Effector memory CD4-positive, alpha-beta T cell (primary cell): Measurements from ENCODE around the gene EVI5L.
"Not testable (repeated sequence)": the region's sequence is repeated elsewhere in the genome, so short reads cannot be mapped to it uniquely, and the experiment has no call there.

ENCODE experiments used
- DNase-seq, 3 donors: peaks; one replicate each; pipeline ENCODE4 v3.0.0-alpha.2; 2020
- H3K27ac ChIP-seq: 2 replicates; pipeline ENCODE4 v1.7.0; 2013; ENCODE audit warnings: mild to moderate bottlenecking, low read length, moderate library complexity; ENCODE audit not compliant: insufficient read depth, poor library complexity, severe bottlenecking
- H3K27me3 ChIP-seq: replicated peaks from 2 replicates; pipeline ENCODE4 v1.7.0; 2013; ENCODE audit warnings: mild to moderate bottlenecking, low read length; ENCODE audit not compliant: insufficient read depth, control insufficient read depth, poor library complexity, severe bottlenecking
- H3K36me3 ChIP-seq: 2 replicates; pipeline ENCODE4 v1.7.0; 2013; ENCODE audit warnings: mild to moderate bottlenecking, low read length, moderate library complexity; ENCODE audit not compliant: control insufficient read depth, insufficient read depth
- H3K4me1 ChIP-seq: 2 replicates; pipeline ENCODE4 v1.7.0; 2013; ENCODE audit warnings: low read length, mild to moderate bottlenecking; ENCODE audit not compliant: control insufficient read depth, insufficient read depth, poor library complexity, severe bottlenecking
- H3K4me3 ChIP-seq: 2 replicates; pipeline ENCODE4 v1.7.0; 2013; ENCODE audit warnings: low read length, low read depth, mild to moderate bottlenecking; ENCODE audit not compliant: insufficient read depth, poor library complexity, severe bottlenecking
- H3K9me3 ChIP-seq: 2 replicates; pipeline ENCODE4 v1.7.0; 2013; ENCODE audit warnings: mild to moderate bottlenecking, low read length, moderate library complexity; ENCODE audit not compliant: control insufficient read depth

EVI5L gene

GRCh38 chr19:7881910-7882309 is 51.9 kb downstream of the EVI5L start:
- Histone ChIP-seq H3K4me3 (no peak overlapping the region), H3K36me3 (no peaks in the 10 kb centered on the region), H3K9me3 (no peaks in the 10 kb centered on the region), H3K27me3 (no peaks in the 10 kb centered on the region), H3K27ac (no peak overlapping the region), H3K4me1 (no peaks in the 10 kb centered on the region)
- no peak for DNase-seq

GRCh38 chr19:7883105-7883504 is 53.1 kb downstream of the EVI5L start:
- DNase-seq = no peak
- Histone ChIP-seq H3K4me1 (peaks cover under 1% of the 10 kb centered on the region), H3K4me3 (no peak overlapping the region), H3K27me3 (peaks cover 2% of the 10 kb centered on the region), H3K9me3 (no peaks in the 10 kb centered on the region), H3K27ac (no peak overlapping the region), H3K36me3 (no peaks in the 10 kb centered on the region)

- Histone ChIP-seq H3K27ac (no peak overlapping the region), H3K36me3 (no peaks in the 10 kb centered on the region), H3K4me3 (no peak overlapping the region), H3K9me3 (no peaks in the 10 kb centered on the region), H3K27me3 (peaks cover 8% of the 10 kb centered on the region), H3K4me1 (peaks cover 6% of the 10 kb centered on the region)
- no peak for DNase-seq
Measured at GRCh38 chr19:7883796-7884570, 54.0 kb downstream of the EVI5L start.

GRCh38 chr19:7885818-7886217 is 55.8 kb downstream of the EVI5L start:
- H3K9me3 ChIP-seq = no peaks in the 10 kb centered on the region
- peaks cover 6% of the 10 kb centered on the region for H3K4me1 ChIP-seq
- peaks cover 8% of the 10 kb centered on the region for H3K27me3 ChIP-seq
- H3K4me3 ChIP-seq = no peak overlapping the region
- no peak overlapping the region for H3K27ac ChIP-seq
- no peak for DNase-seq
- H3K36me3 ChIP-seq = no peaks in the 10 kb centered on the region

GRCh38 chr19:7887408-7888144 is 57.6 kb downstream of the EVI5L start:
- no peak for DNase-seq
- H3K27me3 ChIP-seq = peaks cover 8% of the 10 kb centered on the region
- H3K27ac ChIP-seq = no peak overlapping the region
- no peaks in the 10 kb centered on the region for H3K36me3 ChIP-seq
- H3K4me3 ChIP-seq = no peak overlapping the region
- H3K4me1 ChIP-seq = peaks cover 6% of the 10 kb centered on the region
- no peaks in the 10 kb centered on the region for H3K9me3 ChIP-seq

- no peaks in the 10 kb centered on the region for H3K9me3 ChIP-seq
- peaks cover 8% of the 10 kb centered on the region for H3K27me3 ChIP-seq
- H3K4me1 ChIP-seq = peaks cover 6% of the 10 kb centered on the region
- no peak within 1 kb of the TSS for H3K4me3 ChIP-seq
- H3K27ac ChIP-seq = no peak within 1 kb of the TSS
- no peak for DNase-seq
- H3K36me3 ChIP-seq = no peaks in the 10 kb centered on the region
Measured at GRCh38 chr19:7888145-7888825, 58.3 kb downstream of the EVI5L start, which contains the start of gene LRRC8E. TSS of gene LRRC8E (plus strand) at chr19:7888510. CDS start at chr19:7895604, 7,094 bp downstream.

GRCh38 chr19:7888826-7889217 is 58.8 kb downstream of the EVI5L start:
- H3K36me3 ChIP-seq = no peaks in the 10 kb centered on the region
- no peak overlapping the region for H3K4me3 ChIP-seq
- DNase-seq = no peak
- H3K4me1 ChIP-seq = peaks cover 6% of the 10 kb centered on the region
- peaks cover 8% of the 10 kb centered on the region for H3K27me3 ChIP-seq
- no peaks in the 10 kb centered on the region for H3K9me3 ChIP-seq
- H3K27ac ChIP-seq = no peak overlapping the region

GRCh38 chr19:7893362-7894101 is 63.5 kb downstream of the EVI5L start:
- H3K4me3 ChIP-seq, H3K9me3 ChIP-seq, DNase-seq, H3K27ac ChIP-seq, H3K36me3 ChIP-seq, H3K4me1 ChIP-seq, H3K27me3 ChIP-seq: not testable (repeated sequence)

GRCh38 chr19:7894612-7895309 is 64.7 kb downstream of the EVI5L start:
- Histone ChIP-seq H3K9me3 (no peaks in the 10 kb centered on the region), H3K36me3 (no peaks in the 10 kb centered on the region), H3K27ac (no peak overlapping the region), H3K27me3 (no peaks in the 10 kb centered on the region), H3K4me1 (no peaks in the 10 kb centered on the region), H3K4me3 (no peak overlapping the region)
- DNase-seq = no peak
